Loucy (cell line): ENCODE measurements around the gene PGBD1.

Experiments used
- EZH2phosphoT487 ChIP-seq: fragments of 200-600 bp; IDR thresholded peaks from 2 replicates; pipeline ENCODE4 v1.6.1; 2018; ENCODE audit warnings: antibody characterized with exemption, mild to moderate bottlenecking, moderate library complexity, borderline replicate concordance
- TF ChIP-seq, protein P1 (sequence below): fragments of 200-600 bp; sonication (generic); conservative IDR thresholded peaks from 2 replicates; pipeline ENCODE4 v1.5.1; 2014; ENCODE audit warnings: mild to moderate bottlenecking, antibody characterized with exemption, low read length

GRCh38 chr6:28349892-28350737, 68.7 kb downstream of the PGBD1 start, which contains the start of gene ZKSCAN3:
- TF ChIP-seq, protein P1, sequence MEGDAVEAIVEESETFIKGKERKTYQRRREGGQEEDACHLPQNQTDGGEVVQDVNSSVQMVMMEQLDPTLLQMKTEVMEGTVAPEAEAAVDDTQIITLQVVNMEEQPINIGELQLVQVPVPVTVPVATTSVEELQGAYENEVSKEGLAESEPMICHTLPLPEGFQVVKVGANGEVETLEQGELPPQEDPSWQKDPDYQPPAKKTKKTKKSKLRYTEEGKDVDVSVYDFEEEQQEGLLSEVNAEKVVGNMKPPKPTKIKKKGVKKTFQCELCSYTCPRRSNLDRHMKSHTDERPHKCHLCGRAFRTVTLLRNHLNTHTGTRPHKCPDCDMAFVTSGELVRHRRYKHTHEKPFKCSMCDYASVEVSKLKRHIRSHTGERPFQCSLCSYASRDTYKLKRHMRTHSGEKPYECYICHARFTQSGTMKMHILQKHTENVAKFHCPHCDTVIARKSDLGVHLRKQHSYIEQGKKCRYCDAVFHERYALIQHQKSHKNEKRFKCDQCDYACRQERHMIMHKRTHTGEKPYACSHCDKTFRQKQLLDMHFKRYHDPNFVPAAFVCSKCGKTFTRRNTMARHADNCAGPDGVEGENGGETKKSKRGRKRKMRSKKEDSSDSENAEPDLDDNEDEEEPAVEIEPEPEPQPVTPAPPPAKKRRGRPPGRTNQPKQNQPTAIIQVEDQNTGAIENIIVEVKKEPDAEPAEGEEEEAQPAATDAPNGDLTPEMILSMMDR = no peak
- no peak for TF ChIP-seq EZH2phosphoT487
